Activated CD4-positive, alpha-beta T cell treated with anti-CD3 and anti-CD28 coated beads, Interleukin-2, Interleukin-4, amounts not matched to agents 100 ng/mL and 50 ng/mL, durations not matched to agents 16 hours and 8 hours (primary cell): ENCODE measurements around the gene PIK3AP1.

Experiments used
- DNase-seq: peaks from one replicate; pipeline ENCODE4 v3.0.0-alpha.2; 2020; ENCODE audit warnings: low spot score

Gene PIK3AP1

DNA sequence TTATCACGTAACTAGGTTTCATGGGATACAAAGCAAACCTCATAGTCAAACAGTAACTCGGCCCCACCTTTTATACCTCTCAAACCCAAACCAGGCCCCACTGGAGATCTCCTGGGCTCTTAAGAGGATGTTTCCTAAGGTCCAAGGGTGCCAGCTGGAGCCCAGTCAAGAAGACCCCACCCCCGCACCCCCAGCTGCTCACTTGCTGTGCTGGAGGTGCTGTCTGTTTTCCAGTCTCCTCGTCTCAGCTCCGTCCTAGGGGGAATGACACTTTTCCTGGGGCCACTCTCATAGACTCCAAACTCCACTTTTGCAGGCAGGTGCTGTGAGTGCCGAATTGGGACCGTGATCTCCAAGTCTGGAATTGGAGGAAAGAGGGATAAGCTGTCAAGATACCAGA is 110.8 kb downstream of the PIK3AP1 start:
- DNase-seq = no peak

DNA sequence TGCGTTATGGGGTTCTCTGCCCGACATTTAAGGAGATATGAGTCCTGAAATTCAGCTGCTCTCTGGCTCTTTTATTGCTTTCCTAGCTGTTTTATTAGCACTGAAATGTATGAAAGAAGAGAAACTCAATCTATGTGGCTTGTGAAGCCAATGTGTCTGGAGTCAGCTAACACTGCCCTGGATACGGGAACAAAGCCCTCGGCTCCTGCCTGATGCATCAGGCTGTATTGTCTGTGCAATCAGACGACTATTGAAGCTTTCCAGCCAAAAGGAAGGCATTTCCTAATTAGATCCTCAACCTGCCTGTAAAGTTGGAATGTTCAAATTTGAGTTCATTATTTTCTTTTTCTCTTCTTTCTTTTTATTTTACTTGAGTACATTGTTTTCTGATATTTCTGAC is 111.5 kb downstream of the PIK3AP1 start:
- no peak for DNase-seq

- DNase-seq = no peak
These were observed 112.1 kb downstream of the PIK3AP1 start for GRCh38 chr10:96608262-96608661.

GRCh38 chr10:96606946-96607345 is 113.4 kb downstream of the PIK3AP1 start:
- DNase-seq = no peak

- DNase-seq = no peak
These were observed 114.1 kb downstream of the PIK3AP1 start for GRCh38 chr10:96606216-96606615.

DNA sequence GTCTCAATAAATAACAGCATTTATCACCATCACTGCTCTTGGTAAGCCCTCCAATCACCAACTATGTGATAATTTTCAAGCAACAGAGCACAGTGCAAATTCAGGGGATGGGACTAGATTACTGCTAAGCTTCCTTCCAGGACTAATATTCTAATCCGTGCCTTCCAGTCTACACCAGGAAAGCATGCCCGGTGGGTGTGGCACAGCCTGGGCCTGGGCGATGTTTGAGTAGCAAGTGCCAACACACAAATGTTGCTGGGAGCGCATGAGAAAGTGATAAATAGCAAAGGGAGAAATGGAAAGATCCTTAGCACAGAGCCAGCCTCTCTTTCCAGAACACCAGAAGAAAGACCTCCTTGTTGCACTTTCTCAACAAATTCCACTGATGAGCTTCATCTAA is 120.0 kb downstream of the PIK3AP1 start:
- DNase-seq = no peak

GRCh38 chr10:96598846-96599245 is 121.5 kb downstream of the PIK3AP1 start:
- DNase-seq = no peak

DNA sequence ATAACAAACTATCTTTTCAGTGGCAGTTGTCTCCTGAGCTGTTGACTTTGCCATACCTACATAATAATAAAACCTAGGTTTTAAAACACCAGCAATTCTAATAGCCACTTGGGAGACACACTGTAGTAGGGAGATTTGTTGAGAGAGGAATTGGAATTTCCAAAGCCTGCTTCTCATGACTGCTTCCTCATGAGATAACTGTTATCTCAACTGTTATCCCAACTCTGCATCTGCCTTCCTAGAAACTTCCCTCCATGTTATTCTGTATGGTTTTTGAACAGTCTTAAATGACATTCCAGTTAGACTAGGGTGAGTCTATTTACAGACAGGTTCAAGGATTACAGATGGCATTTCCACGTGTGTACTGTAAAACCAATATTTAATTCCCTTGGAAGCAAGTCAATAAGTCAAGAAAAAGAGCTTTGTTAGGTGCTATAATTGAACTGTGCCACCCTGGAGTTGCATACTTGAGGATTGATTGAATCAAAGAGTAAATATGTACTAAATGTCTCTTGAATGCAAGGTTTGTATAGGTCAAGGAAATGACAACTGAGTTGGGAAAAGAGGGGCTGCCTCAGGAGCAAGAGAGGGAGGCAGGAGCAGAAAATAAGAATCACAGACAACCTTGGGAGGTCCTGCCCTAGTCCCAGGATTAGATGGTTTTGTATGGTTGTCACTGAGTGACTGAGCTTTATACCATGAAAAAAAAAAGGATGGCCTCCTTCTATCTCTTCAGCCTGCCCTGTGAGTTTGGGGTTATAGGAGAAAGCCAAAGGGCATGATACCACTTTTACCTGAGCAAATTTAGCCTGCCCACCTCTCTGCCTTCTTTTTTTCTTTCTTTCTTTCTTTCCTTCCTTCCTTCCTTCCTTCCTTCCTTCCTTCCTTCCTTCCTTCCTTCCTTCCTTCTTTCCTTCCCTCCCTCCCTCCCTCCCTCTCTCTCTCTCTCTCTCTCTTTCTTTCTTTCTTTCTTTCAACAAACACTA is 123.6 kb downstream of the PIK3AP1 start:
- no peak for DNase-seq

- no peak for DNase-seq
These were observed 124.6 kb downstream of the PIK3AP1 start for GRCh38 chr10:96595741-96596140.

- no peak for DNase-seq
These were observed 128.4 kb downstream of the PIK3AP1 start for GRCh38 chr10:96591946-96592345.

GRCh38 chr10:96588616-96589419 is 131.5 kb downstream of the PIK3AP1 start:
- DNase-seq = peak; percentile 93

- no peak for DNase-seq
These were observed 132.2 kb downstream of the PIK3AP1 start for GRCh38 chr10:96588060-96588554.

GRCh38 chr10:96587264-96588059 is 132.9 kb downstream of the PIK3AP1 start:
- peak; percentile 51 for DNase-seq

GRCh38 chr10:96586419-96587263 is 133.7 kb downstream of the PIK3AP1 start, which contains the start of gene TM9SF3:
TM9SF3 (minus strand) TSS chr10:96587012; CDS start chr10:96586835, 177 bp downstream.
- peak; percentile 89 for DNase-seq

DNA sequence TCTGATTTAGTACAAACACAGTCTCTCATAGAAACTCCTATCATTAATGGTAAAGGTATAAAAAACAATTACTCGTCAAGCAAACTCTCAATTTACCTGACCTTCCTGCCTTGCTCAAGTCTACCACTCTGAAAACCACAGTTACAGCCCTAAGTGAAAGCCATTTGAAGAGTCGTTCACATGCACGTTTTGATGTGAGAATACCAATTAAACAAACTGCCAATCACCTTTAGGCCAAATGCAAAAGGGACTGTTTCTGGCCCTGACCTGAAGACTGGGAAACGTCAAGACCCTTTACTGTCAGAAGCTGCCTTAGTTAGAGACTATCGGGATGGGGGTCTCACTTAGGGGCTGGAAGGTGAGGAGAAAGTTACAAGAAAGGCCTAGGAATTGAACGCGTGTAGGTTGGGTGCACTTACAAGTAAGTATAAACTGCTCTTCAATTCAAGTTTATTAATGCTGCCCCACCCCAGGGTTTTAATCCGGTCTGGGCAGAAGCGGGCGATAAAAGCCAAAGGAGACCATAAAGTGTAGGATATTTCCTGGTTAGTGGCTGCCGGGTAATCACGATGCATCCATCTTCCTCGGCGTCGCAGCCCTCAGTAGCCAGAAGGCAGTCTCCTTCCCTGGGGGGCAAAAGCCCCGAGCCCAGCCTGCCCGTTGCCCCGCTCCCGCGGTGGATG is 134.4 kb downstream of the PIK3AP1 start:
- DNase-seq = peak; percentile 32

DNA sequence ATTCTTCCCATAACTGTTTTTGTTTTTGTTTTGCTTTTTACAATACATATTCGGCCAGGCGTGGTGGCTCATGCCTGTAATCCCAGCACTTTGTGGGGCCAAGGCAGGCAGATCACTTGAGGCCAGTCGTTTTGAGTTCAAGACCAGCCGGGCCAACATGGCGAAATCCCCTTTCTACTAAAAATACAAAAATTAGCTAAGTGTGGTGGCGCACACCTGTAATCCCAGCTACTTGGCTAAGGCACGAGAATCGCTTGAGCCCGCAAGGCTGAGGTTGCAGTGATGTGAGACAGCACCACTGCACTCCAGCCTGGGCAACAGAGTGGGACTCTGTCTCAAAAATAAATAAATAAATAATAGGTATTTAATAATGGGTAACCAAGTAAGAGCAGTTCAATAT is 135.8 kb downstream of the PIK3AP1 start:
- DNase-seq = no peak

DNA sequence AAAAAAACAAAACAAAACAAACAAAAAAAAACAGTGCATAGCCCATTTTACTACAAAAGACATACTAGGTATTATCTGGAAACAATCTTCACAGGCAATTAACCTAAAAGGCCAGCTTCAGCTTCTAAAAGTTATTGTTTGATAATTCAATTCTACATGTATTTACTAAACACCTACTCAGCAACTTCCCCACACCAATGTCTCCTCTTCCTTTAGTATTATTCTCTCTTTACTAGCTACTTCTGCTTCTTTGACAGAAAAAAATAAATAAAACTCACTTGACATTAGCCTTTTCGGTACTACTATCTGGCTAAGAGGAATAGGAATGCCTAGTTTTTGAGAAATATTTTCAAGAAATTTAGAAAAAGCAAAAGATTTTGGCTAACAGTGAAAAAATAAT is 136.3 kb downstream of the PIK3AP1 start:
- DNase-seq = no peak

GRCh38 chr10:96579133-96579532 is 141.2 kb downstream of the PIK3AP1 start:
- DNase-seq = no peak

- DNase-seq = no peak
These were observed 141.7 kb downstream of the PIK3AP1 start for GRCh38 chr10:96578633-96579032.

GRCh38 chr10:96578022-96578421 is 142.3 kb downstream of the PIK3AP1 start:
- DNase-seq = no peak
